Measurements from ENCODE around the gene SCML1.

- TF ChIP-seq CTCF (IDR thresholded peaks at IDR 0.05; ENCODE audit: poor library complexity, severe bottlenecking) (no peak), EP300 (conservative IDR thresholded peaks at IDR 0.05; ENCODE audit: poor library complexity, severe bottlenecking) (no peak)
Observed at GRCh38 chrX:17803449-17803848, 66.2 kb downstream of the SCML1 start.

All from neural cell (in vitro differentiated cells).